Measurements from ENCODE around the gene ADA.
"Not testable (repeated sequence)": the region's sequence is repeated elsewhere in the genome, so short reads cannot be mapped to it uniquely, and the experiment has no call there.

Gene ADA

GRCh38 chr20:44686934-44687333, 35.4 kb upstream of the ADA start:
- no peak overlapping the region for H3K4me3 Mint-ChIP-seq
- no peak overlapping the region for H3K27ac Mint-ChIP-seq
- H3K36me3 Mint-ChIP-seq: peaks cover 2% of the 10 kb centered on the region
- H3K4me1 Mint-ChIP-seq (ENCODE audit: low read depth): peaks cover 7% of the 10 kb centered on the region
- no peaks in the 10 kb centered on the region for H3K9me3 Mint-ChIP-seq (ENCODE audit: low read depth)
- no peaks in the 10 kb centered on the region for H3K27me3 Mint-ChIP-seq

GRCh38 chr20:44684047-44684967, 32.8 kb upstream of the ADA start:
- Mint-ChIP-seq H3K36me3 (no peaks in the 10 kb centered on the region), H3K27ac (no peak overlapping the region), H3K27me3 (no peaks in the 10 kb centered on the region), H3K9me3 (ENCODE audit: low read depth) (no peaks in the 10 kb centered on the region), H3K4me1 (ENCODE audit: low read depth) (peaks cover 7% of the 10 kb centered on the region), H3K4me3 (no peak overlapping the region)

- Mint-ChIP-seq H3K27ac (no peak overlapping the region), H3K4me3 (no peak overlapping the region), H3K4me1 (ENCODE audit: low read depth) (peaks cover 7% of the 10 kb centered on the region)
These were observed 32.0 kb upstream of the ADA start for GRCh38 chr20:44683263-44684046.

GRCh38 chr20:44681796-44682566, 30.5 kb upstream of the ADA start:
- Mint-ChIP-seq H3K27ac (no peak overlapping the region), H3K36me3 (no peaks in the 10 kb centered on the region), H3K4me1 (ENCODE audit: low read depth) (peaks cover 7% of the 10 kb centered on the region), H3K9me3 (ENCODE audit: low read depth) (no peaks in the 10 kb centered on the region), H3K4me3 (no peak overlapping the region), H3K27me3 (no peaks in the 10 kb centered on the region)

More at GRCh38 chr20:44683263-44684046, 32.0 kb upstream of the ADA start:
- no peaks in the 10 kb centered on the region for H3K27me3 Mint-ChIP-seq
- no peaks in the 10 kb centered on the region for H3K9me3 Mint-ChIP-seq (ENCODE audit: low read depth)
- H3K36me3 Mint-ChIP-seq: no peaks in the 10 kb centered on the region

- H3K4me1 Mint-ChIP-seq (ENCODE audit: low read depth): peaks cover 3% of the 10 kb centered on the region
These were observed 27.6 kb upstream of the ADA start for GRCh38 chr20:44678990-44679611.

GRCh38 chr20:44678242-44678641, 26.7 kb upstream of the ADA start:
- Mint-ChIP-seq H3K4me1 (ENCODE audit: low read depth) (no peaks in the 10 kb centered on the region), H3K9me3 (ENCODE audit: low read depth) (no peaks in the 10 kb centered on the region), H3K36me3 (no peaks in the 10 kb centered on the region), H3K4me3 (no peak overlapping the region), H3K27ac (no peak overlapping the region), H3K27me3 (no peaks in the 10 kb centered on the region)

More at GRCh38 chr20:44678990-44679611, 27.6 kb upstream of the ADA start:
- H3K4me3 Mint-ChIP-seq: no peak overlapping the region
- H3K27ac Mint-ChIP-seq: no peak overlapping the region
- no peaks in the 10 kb centered on the region for H3K36me3 Mint-ChIP-seq
- no peaks in the 10 kb centered on the region for H3K27me3 Mint-ChIP-seq
- H3K9me3 Mint-ChIP-seq (ENCODE audit: low read depth): no peaks in the 10 kb centered on the region

- Mint-ChIP-seq H3K27ac (peak overlapping the region; percentile 91), H3K4me3 (peak overlapping the region; percentile 91)
- H3K4me1 Mint-ChIP-seq (ENCODE audit: low read depth): not testable (repeated sequence)
These were observed 20.9 kb upstream of the ADA start for GRCh38 chr20:44672318-44672902.

GRCh38 chr20:44671541-44671940, 20.0 kb upstream of the ADA start:
- Mint-ChIP-seq H3K27ac (peak overlapping the region; percentile 91), H3K4me3 (peak overlapping the region; percentile 91), H3K4me1 (ENCODE audit: low read depth) (peaks cover 13% of the 10 kb centered on the region)
- H3K9me3 Mint-ChIP-seq (ENCODE audit: low read depth); H3K36me3 Mint-ChIP-seq; H3K27me3 Mint-ChIP-seq: not testable (repeated sequence)

More at GRCh38 chr20:44672318-44672902, 20.9 kb upstream of the ADA start:
- not testable (repeated sequence) for H3K36me3 Mint-ChIP-seq; H3K27me3 Mint-ChIP-seq; H3K9me3 Mint-ChIP-seq (ENCODE audit: low read depth)

- not testable (repeated sequence) for H3K27me3 Mint-ChIP-seq; H3K9me3 Mint-ChIP-seq (ENCODE audit: low read depth); H3K36me3 Mint-ChIP-seq
- H3K4me1 Mint-ChIP-seq (ENCODE audit: low read depth): peaks cover 19% of the 10 kb centered on the region
- peak overlapping the region; percentile 91 for H3K4me3 Mint-ChIP-seq
- H3K27ac Mint-ChIP-seq: peak overlapping the region; percentile 91
These were observed 19.4 kb upstream of the ADA start for GRCh38 chr20:44670851-44671250.

- Mint-ChIP-seq H3K27me3 (no peaks in the 10 kb centered on the region), H3K4me3 (no peak overlapping the region), H3K9me3 (ENCODE audit: low read depth) (no peaks in the 10 kb centered on the region), H3K4me1 (ENCODE audit: low read depth) (peaks cover 25% of the 10 kb centered on the region), H3K27ac (no peak overlapping the region), H3K36me3 (no peaks in the 10 kb centered on the region)
These were observed 14.6 kb upstream of the ADA start for GRCh38 chr20:44666066-44666465.

- H3K9me3 Mint-ChIP-seq (ENCODE audit: low read depth): no peaks in the 10 kb centered on the region
- H3K36me3 Mint-ChIP-seq: no peaks in the 10 kb centered on the region
- H3K27ac Mint-ChIP-seq: no peak overlapping the region
- no peak overlapping the region for H3K4me3 Mint-ChIP-seq
- H3K27me3 Mint-ChIP-seq: no peaks in the 10 kb centered on the region
- H3K4me1 Mint-ChIP-seq (ENCODE audit: low read depth): peaks cover 26% of the 10 kb centered on the region
These were observed 12.6 kb upstream of the ADA start for GRCh38 chr20:44664131-44664530.

- H3K9me3 Mint-ChIP-seq (ENCODE audit: low read depth): no peaks in the 10 kb centered on the region
- H3K4me1 Mint-ChIP-seq (ENCODE audit: low read depth): peaks cover 19% of the 10 kb centered on the region
- no peaks in the 10 kb centered on the region for H3K36me3 Mint-ChIP-seq
- H3K4me3 Mint-ChIP-seq: no peak overlapping the region
- no peaks in the 10 kb centered on the region for H3K27me3 Mint-ChIP-seq
- H3K27ac Mint-ChIP-seq: no peak overlapping the region
These were observed 10.8 kb upstream of the ADA start for GRCh38 chr20:44662261-44662660.

GRCh38 chr20:44660581-44660980, 9.1 kb upstream of the ADA start:
- H3K4me1 Mint-ChIP-seq (ENCODE audit: low read depth): peaks cover 11% of the 10 kb centered on the region

GRCh38 chr20:44659931-44660330, 8.4 kb upstream of the ADA start:
- H3K27ac Mint-ChIP-seq: no peak overlapping the region
- no peaks in the 10 kb centered on the region for H3K27me3 Mint-ChIP-seq

More at GRCh38 chr20:44660581-44660980, 9.1 kb upstream of the ADA start:
- Mint-ChIP-seq H3K27me3 (no peaks in the 10 kb centered on the region), H3K36me3 (no peaks in the 10 kb centered on the region), H3K27ac (no peak overlapping the region), H3K4me3 (no peak overlapping the region), H3K9me3 (ENCODE audit: low read depth) (no peaks in the 10 kb centered on the region)

More at GRCh38 chr20:44659931-44660330, 8.4 kb upstream of the ADA start:
- no peaks in the 10 kb centered on the region for H3K36me3 Mint-ChIP-seq
- peaks cover 11% of the 10 kb centered on the region for H3K4me1 Mint-ChIP-seq (ENCODE audit: low read depth)
- no peaks in the 10 kb centered on the region for H3K9me3 Mint-ChIP-seq (ENCODE audit: low read depth)
- no peak overlapping the region for H3K4me3 Mint-ChIP-seq
